Fibroblast of lung (primary cell): ENCODE results near the gene GGTLC3. TPM values are rescaled to one million over a fixed set of nuclear protein-coding genes. Genes with fewer than 3 reads are reported as not detected.
"Not testable (repeated sequence)": the region's sequence is repeated elsewhere in the genome, so short reads cannot be mapped to it uniquely, and the experiment has no call there.

Source experiments
- DNase-seq, 2 donors: peaks; one replicate each; pipeline versions ENCODE4 v3.0.0 to v3.0.0-alpha.2; 2010; ENCODE audit warnings: low read depth in 2 of 2
- H2AFZ ChIP-seq: 2 replicates; pipeline ENCODE4 v1.5.1; 2012; ENCODE audit warnings: low read length, control low read depth, inconsistent platforms
- H3K27ac ChIP-seq: 2 replicates; pipeline ENCODE4 v1.5.1; 2011; ENCODE audit warnings: low read length, control low read depth; ENCODE audit not compliant: insufficient read depth
- H3K27me3 ChIP-seq: 2 replicates; pipeline ENCODE4 v1.5.1; 2011; ENCODE audit warnings: mild to moderate bottlenecking, low read length; ENCODE audit not compliant: control insufficient read depth, insufficient read depth
- H3K36me3 ChIP-seq: 2 replicates; pipeline ENCODE4 v1.5.1; 2011; ENCODE audit warnings: low read length; ENCODE audit not compliant: control insufficient read depth, insufficient read depth
- H3K4me1 ChIP-seq: 2 replicates; pipeline ENCODE4 v1.5.1; 2011; ENCODE audit warnings: low read length; ENCODE audit not compliant: control insufficient read depth, insufficient read depth; ENCODE audit errors: extremely low read depth
- H3K4me2 ChIP-seq: 2 replicates; pipeline ENCODE4 v1.5.1; 2011; ENCODE audit warnings: low read length, control low read depth; ENCODE audit not compliant: insufficient read depth; ENCODE audit errors: extremely low read depth
- H3K4me3 ChIP-seq, 4 experiments: fragments of 200-600 bp in 1 of 4; sonication (generic) in 1 of 4; replicated peaks in 1 of 4; 2 replicates each; pipeline ENCODE4 v1.5.1; 2011 to 2016; ENCODE audit warnings: low read length in 4 of 4, low read depth in 3 of 4, mild to moderate bottlenecking in 3 of 4, control low read depth in 2 of 4, inconsistent platforms in 1 of 4, mixed read lengths in 1 of 4; ENCODE audit not compliant: insufficient read depth in 1 of 4; ENCODE audit errors: control extremely low read depth in 1 of 4
- H3K79me2 ChIP-seq: 2 replicates; pipeline ENCODE4 v1.5.1; 2012; ENCODE audit warnings: mild to moderate bottlenecking, low read length, inconsistent platforms; ENCODE audit not compliant: control insufficient read depth, insufficient read depth
- H3K9ac ChIP-seq: 2 replicates; pipeline ENCODE4 v1.5.1; 2011; ENCODE audit warnings: mild to moderate bottlenecking, low read length, control low read depth; ENCODE audit not compliant: insufficient read depth
- H3K9me3 ChIP-seq: 2 replicates; pipeline ENCODE4 v1.5.1; 2012; ENCODE audit warnings: low read depth, low read length; ENCODE audit not compliant: control insufficient read depth, insufficient read depth
- H4K20me1 ChIP-seq: 2 replicates; pipeline ENCODE4 v1.5.1; 2011; ENCODE audit warnings: low read length; ENCODE audit not compliant: control insufficient read depth, insufficient read depth; ENCODE audit errors: extremely low read depth
- polyA plus RNA-seq, 2 donors: library from polyadenylated mRNA; depleted of rRNA in 1 of 2; stranded (reverse) in 1 of 2; unstranded in 1 of 2; fragments of >200 nt; gene quantifications; 2 replicates each; pipeline ENCODE4 v1.2.1, GENCODE V29; 2011 to 2012; ENCODE audit warnings: missing spikeins in 1 of 2
- total RNA-seq: library from RNA; depleted of rRNA; stranded (reverse); fragments of >200 nt; gene quantifications from 2 replicates; pipeline ENCODE4 v1.2.1, GENCODE V29; 2014

GGTLC3 gene
- total and polyA plus RNA-seq, 2 donors (not counting 1 experiment from before 2014, with no cell fraction given): not detected

DNA sequence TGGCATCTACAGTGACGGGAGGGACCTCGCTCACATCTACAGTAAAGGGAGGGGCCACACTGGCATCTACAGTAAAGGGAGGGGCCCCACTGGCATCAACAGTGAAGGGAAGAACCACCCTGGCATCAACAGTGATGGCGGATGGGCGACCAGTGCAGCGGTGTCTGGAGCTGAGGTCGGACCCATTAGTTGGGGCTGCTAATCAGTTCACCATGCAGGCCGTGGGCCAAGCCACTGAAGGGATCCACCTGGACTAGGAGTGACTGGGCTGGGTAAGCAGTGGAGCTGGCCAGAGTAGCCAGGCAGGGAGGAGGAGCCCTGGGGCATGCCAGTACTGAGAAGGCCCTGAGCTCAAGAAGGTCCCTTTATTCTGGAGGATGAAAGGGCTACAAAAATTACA, 33.1 kb upstream of the GGTLC3 start:
- H3K36me3 ChIP-seq, H2AFZ ChIP-seq, H3K4me1 ChIP-seq, H3K9ac ChIP-seq, H3K27me3 ChIP-seq, H3K4me3 ChIP-seq, H3K27ac ChIP-seq, H3K4me2 ChIP-seq, H3K9me3 ChIP-seq, H3K79me2 ChIP-seq, H4K20me1 ChIP-seq, DNase-seq: not testable (repeated sequence)

DNA sequence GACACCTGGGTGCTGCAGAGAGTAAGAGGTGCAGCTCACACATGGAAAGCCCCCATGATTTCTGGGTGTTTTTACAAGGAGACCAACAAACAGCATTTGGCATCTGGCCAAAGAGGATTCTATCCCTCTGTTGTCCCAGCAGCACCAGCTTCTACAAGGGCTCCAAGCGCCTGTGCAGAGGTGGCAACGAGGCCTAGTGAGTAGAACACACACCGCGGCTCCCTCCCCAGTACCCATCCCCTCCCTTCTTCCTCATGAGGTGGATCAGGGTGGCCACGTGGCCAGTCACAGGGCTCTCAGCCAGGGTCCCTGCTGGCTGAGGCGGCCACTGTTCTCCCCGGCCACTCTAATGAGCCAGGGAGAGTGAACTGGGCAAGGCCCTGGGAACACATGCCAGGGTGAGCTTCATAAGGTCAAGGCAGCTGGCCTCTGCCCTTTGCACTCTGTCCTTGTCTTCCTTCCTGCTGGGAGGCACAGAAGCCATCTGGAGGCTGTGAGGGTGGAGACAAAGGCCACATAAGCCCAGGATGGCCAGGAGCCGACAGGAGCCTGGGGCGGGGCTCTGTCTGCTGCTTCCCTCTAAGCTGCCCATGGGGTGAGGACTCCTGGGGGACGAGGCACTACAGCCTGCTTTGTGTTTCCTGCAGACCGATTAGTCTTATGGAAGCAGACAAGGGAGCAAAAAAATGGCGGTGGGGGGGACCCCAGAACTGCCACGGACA, 31.7 kb upstream of the GGTLC3 start:
- H4K20me1 ChIP-seq, H3K4me3 ChIP-seq, H3K79me2 ChIP-seq, H3K36me3 ChIP-seq, H3K9ac ChIP-seq, H2AFZ ChIP-seq, H3K4me2 ChIP-seq, DNase-seq, H3K27me3 ChIP-seq, H3K9me3 ChIP-seq, H3K4me1 ChIP-seq, H3K27ac ChIP-seq: not testable (repeated sequence)

DNA sequence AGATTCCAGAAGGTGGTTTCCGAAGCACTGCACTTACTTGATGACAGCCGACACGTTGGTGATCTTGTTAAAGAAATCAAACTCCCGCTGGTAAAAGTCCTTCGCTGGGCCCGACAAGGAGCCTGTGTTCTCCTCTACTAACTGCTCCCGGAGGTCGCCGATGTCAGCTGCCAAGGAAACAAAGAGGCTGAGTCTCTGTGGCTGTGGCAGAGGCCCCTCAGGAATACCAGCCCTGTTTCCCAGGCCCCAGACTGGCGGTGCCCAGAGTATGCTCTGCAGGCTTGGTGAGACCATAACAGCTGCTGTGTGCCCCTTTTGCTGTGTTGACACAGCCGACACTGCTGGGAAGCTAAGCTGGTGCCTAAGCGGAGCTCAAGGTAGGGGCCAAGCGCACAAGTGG, 26.7 kb upstream of the GGTLC3 start:
- not testable (repeated sequence) for H3K4me3 ChIP-seq, DNase-seq, H4K20me1 ChIP-seq, H3K27me3 ChIP-seq, H3K4me1 ChIP-seq, H3K9ac ChIP-seq, H2AFZ ChIP-seq, H3K79me2 ChIP-seq, H3K36me3 ChIP-seq, H3K27ac ChIP-seq, H3K4me2 ChIP-seq, H3K9me3 ChIP-seq

DNA sequence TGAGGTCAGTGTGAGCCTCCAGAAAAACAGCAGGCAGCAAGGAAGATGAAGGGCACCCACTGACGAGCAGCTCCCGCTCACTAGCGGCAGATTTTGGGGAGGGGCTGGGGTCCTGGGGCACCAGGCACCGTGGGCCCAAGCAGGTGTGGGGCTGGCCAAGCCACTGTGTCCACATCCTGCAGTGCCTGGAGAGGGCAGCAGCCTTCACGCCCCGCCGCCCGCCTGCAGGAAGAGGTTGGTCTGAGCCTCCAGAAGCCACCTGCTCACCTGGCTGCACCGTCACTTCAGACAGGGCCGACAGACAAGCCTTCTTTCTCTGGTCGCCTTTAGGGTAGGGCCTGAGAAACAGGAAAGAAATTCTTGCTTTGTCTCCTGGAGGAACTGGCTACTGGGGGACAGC, 25.4 kb upstream of the GGTLC3 start:
- not testable (repeated sequence) for H3K9me3 ChIP-seq, H3K79me2 ChIP-seq, H4K20me1 ChIP-seq, H3K4me1 ChIP-seq, H3K4me2 ChIP-seq, H3K27me3 ChIP-seq, H3K27ac ChIP-seq, H3K9ac ChIP-seq, H2AFZ ChIP-seq, H3K36me3 ChIP-seq, H3K4me3 ChIP-seq, DNase-seq

DNA sequence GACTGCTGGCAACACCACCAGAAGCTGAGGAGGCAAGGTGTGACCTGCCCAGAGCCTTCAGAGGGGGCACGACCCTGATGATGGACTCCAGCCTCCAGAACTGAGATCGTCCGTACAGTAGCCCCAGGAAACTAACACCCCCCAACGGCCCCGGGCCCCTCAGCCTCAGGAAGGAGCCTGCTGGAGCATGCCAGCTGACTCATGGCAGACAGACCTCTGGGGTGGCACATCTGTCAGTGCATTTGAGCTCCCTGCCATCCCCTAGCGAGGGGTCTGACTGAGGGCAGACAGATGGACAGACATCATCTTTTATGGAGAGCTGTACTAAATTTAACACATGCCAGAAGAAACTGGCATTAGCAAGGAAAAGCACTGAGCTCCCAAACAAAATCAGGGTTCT, 22.0 kb upstream of the GGTLC3 start:
- H4K20me1 ChIP-seq, H3K36me3 ChIP-seq, H3K9me3 ChIP-seq, H3K4me3 ChIP-seq, DNase-seq, H3K79me2 ChIP-seq, H3K4me1 ChIP-seq, H2AFZ ChIP-seq, H3K27me3 ChIP-seq, H3K27ac ChIP-seq, H3K9ac ChIP-seq, H3K4me2 ChIP-seq: not testable (repeated sequence)

DNA sequence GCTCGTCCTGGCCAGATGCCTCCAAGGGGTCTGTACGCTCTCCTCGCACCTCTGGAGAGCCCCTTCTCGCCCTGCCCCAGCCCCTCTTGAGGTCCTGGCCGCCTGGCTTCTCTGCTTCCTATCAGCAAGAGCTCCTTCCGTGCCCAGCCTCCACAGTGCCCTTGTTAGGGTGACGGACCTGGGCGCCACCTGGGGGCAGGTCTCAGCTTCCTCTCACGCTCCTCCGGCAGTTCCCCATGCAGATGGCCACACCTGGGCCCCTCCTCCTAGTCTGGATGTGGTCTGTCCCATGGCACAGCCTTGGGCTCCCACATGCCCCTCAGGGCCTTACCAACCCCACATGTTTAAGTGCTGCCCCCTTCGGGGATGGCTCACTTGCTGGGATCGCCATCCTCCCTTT, 16.4 kb upstream of the GGTLC3 start:
- H3K79me2 ChIP-seq, H3K4me3 ChIP-seq, H3K27me3 ChIP-seq, H4K20me1 ChIP-seq, H3K36me3 ChIP-seq, H3K9me3 ChIP-seq, H3K27ac ChIP-seq, H3K4me2 ChIP-seq, DNase-seq, H3K4me1 ChIP-seq, H3K9ac ChIP-seq, H2AFZ ChIP-seq: not testable (repeated sequence)

DNA sequence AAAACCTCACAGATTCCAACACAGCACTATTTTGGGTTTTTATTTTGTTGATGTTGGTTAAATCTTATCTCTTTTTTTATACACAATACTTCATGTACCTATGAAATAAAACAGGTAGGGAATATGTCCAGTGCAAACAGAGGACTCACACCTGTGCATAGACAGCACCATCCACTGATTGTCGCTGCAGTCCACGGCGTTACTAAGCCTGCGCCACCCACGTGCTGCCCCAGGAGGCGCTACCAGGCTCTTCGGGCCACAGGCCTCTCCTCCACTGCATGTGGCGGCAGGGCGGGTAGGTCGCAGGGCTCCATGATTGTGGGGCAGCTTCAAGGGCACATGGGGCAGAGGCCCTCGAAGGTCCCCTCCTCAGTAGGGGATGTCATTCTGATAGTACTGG, 15.7 kb upstream of the GGTLC3 start:
- not testable (repeated sequence) for H3K9ac ChIP-seq, H3K4me3 ChIP-seq, H3K36me3 ChIP-seq, H3K79me2 ChIP-seq, H3K9me3 ChIP-seq, H3K4me1 ChIP-seq, DNase-seq, H3K27ac ChIP-seq, H2AFZ ChIP-seq, H4K20me1 ChIP-seq, H3K4me2 ChIP-seq, H3K27me3 ChIP-seq
